Measurements from ENCODE around the gene KRT40. TPM values are rescaled to one million over a fixed set of nuclear protein-coding genes. Genes with fewer than 3 reads are reported as not detected.

Gene KRT40
- total RNA-seq, 2 donors from 2014 or later, result 1.6 TPM; not detected in 1

DNA sequence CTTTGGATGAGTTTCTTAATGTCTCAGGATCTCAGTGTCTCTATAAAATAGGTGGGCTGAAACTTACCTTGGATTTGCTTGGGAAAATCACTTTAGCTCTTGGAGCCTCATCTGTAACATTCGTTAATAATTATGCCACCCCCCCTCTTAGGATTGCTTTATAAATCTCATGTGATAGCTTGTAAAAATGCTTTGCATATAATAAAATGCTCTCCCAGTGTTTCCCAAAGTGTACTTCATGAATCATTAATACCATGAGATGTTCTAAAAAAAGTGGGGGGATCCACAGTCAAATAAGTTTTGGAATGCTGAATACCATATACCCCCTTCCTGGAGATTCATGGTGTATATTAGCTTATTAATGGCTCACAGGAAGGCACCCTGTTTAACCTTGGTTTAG, 22.5 kb downstream of the KRT40 start:
- H3K9me3 ChIP-seq, result no peaks in the 10 kb centered on the region
- no peak for DNase-seq
- H3K36me3 ChIP-seq (replicated peaks in 1 of 2; ENCODE audit: insufficient read depth in 1 of 2, low read depth in 2 of 2), result no peaks in the 10 kb centered on the region
- H3K27me3 ChIP-seq, result no peaks in the 10 kb centered on the region
- H3K27ac ChIP-seq, result peak overlapping the region in 3 of 4 donors; percentile 29 to 69 (median 68)
- peaks cover 29% of the 10 kb centered on the region for H3K4me1 ChIP-seq
- TF ChIP-seq POLR2A (IDR thresholded peaks at IDR 0.05), result no peak
- TF ChIP-seq, protein P1, sequence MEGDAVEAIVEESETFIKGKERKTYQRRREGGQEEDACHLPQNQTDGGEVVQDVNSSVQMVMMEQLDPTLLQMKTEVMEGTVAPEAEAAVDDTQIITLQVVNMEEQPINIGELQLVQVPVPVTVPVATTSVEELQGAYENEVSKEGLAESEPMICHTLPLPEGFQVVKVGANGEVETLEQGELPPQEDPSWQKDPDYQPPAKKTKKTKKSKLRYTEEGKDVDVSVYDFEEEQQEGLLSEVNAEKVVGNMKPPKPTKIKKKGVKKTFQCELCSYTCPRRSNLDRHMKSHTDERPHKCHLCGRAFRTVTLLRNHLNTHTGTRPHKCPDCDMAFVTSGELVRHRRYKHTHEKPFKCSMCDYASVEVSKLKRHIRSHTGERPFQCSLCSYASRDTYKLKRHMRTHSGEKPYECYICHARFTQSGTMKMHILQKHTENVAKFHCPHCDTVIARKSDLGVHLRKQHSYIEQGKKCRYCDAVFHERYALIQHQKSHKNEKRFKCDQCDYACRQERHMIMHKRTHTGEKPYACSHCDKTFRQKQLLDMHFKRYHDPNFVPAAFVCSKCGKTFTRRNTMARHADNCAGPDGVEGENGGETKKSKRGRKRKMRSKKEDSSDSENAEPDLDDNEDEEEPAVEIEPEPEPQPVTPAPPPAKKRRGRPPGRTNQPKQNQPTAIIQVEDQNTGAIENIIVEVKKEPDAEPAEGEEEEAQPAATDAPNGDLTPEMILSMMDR (IDR thresholded peaks at IDR 0.05), result no peak
- no peak overlapping the region for H3K4me3 ChIP-seq
- ATAC-seq, result peak; percentile 38
- 40 to 44% methylated on average over 1 of the region's 1 CpG for WGBS, 2 donors
- intact Hi-C loops (cut with DNase I), result no loop called here

DNA sequence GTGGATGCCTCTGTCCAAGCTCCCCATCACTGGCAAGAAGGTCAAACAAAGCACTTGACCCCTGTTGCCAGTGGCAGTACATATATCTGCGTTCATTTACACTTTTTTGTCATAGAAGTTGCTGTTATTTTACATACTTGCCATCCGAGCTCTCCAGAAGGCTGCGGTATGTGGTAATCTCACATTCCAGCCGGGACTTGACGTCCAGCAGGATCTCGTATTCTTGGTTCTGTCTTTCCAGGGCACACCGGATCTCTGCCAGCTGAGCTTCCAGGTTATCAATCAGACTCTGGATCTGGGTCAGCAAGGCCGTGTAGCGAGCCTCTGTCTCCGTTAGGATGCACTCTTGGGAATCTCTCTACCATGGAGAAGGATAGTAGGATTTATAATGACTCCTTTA, 24.0 kb downstream of the KRT40 start:
- no peak for TF ChIP-seq POLR2A (IDR thresholded peaks at IDR 0.05)
- TF ChIP-seq, protein P1 (IDR thresholded peaks at IDR 0.05), result no peak
- intact Hi-C loops (cut with DNase I), result no loop called here
- Histone ChIP-seq H3K4me3 (no peak overlapping the region), H3K36me3 (replicated peaks in 1 of 2; ENCODE audit: insufficient read depth in 1 of 2, low read depth in 2 of 2) (no peaks in the 10 kb centered on the region), H3K4me1 (peaks cover 33% of the 10 kb centered on the region), H3K27ac (peak overlapping the region in 3 of 4 donors; percentile 29 to 69 (median 68)), H3K27me3 (no peaks in the 10 kb centered on the region), H3K9me3 (no peaks in the 10 kb centered on the region)
- DNase-seq (peak in 3 of 4 donors; percentile 17 to 52 (median 24)), ATAC-seq (no peak)
- 35 to 59% methylated on average over 10 of the region's 10 CpGs for WGBS, 2 donors

DNA sequence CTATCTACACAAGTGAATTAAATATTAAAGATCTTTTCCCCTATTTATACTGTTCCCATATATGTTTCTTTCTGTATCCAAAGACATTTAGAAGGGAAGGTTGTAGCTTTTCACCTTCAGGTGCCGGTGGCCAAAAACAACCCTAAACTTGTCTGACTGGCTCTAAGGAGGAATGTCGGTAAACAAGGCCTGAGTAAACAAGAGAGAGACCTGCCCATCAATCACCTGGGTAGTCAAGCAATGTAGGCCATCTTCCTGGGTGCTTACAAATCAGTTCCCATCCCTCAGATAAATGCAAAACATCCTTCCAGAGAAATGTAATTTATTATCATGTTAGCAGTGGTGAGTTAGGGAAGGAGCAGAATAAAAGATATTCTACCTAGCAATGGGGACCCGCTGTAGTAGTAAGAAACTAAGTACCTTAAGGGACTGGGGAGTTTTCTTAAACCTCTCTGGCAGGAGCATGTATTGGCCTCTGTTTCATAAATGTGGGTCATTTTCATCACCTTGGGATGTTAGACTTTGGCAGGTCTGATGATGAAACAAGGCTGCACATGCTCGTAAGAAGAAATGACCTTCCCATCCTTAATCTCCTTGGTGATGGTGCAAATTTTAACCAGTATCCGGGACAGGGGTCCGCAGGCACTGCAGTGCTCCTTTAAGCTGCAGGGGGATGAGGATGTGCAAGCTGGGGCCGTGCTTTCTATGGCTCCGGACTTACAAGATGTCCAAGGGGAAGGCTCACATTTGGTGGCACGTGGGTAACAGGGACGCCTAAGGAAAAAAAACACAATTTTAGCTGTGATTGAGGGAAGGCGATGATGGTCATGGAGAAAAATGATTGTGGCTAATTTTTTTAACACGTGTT, 25.8 kb downstream of the KRT40 start:
- no peaks in the 10 kb centered on the region for H3K27me3 ChIP-seq
- ATAC-seq (peak; percentile 30), DNase-seq (peak in 3 of 4 donors; percentile 14 to 35 (median 25))
- TF ChIP-seq, protein P1 (IDR thresholded peaks at IDR 0.05), result no peak
- TF ChIP-seq POLR2A (IDR thresholded peaks at IDR 0.05), result no peak
- no peak overlapping the region for H3K4me3 ChIP-seq
- H3K36me3 ChIP-seq (replicated peaks in 1 of 2; ENCODE audit: insufficient read depth in 1 of 2, low read depth in 2 of 2), result no peaks in the 10 kb centered on the region
- intact Hi-C loops (cut with DNase I), result no loop called here
- no peaks in the 10 kb centered on the region for H3K9me3 ChIP-seq
- peaks cover 35% of the 10 kb centered on the region for H3K4me1 ChIP-seq
- WGBS, 2 donors, result 56 to 61% methylated on average over 12 of the region's 12 CpGs
- H3K27ac ChIP-seq, result peak overlapping the region in 3 of 4 donors; percentile 53 to 69 (median 53)

DNA sequence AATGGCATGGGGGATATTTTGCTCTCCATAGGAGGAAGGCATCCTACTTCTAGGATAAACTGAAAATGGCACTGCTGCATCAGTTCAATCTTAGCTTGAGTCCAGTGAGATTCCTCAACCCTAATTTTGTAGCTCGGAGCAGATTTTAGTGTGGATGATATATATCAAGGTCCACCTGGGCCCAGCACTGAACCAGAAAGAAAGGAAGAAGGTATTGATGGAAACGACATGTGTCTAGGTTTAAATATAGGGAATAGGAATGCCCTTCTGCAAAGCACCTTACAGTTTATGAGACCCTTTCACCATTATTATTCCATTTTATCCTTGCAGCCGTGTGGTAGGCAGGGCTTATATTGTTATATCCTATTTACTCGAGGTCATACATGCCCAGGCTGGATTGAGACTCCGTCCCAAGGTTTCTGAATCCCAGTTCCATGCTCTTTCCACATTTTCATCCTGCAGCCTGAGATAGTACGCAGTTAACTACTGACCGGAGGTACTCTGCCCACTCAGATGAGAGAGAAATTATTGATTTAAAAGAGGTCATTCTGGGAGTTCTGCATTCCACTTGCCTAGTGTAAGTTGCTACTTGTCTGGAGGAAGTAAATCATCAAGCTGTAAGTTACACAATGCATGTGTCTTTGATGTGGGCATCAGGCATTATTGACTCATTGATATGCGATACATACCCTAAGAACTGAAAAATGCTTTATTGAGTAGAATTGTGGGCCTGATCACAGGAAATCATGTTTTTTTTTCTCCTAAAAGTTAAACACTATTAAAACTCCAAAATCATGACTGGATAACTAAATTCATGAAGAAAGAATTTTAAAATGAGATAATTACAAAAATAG, 27.5 kb downstream of the KRT40 start:
- DNase-seq (peak in 1 of 4 donors; percentile 26), ATAC-seq (peak; percentile 86)
- WGBS, 2 donors, result 49 to 56% methylated on average over 8 of the region's 8 CpGs
- no peaks in the 10 kb centered on the region for H3K9me3 ChIP-seq
- intact Hi-C loops (cut with DNase I), result no loop called here
- H3K4me3 ChIP-seq, result no peak overlapping the region
- peak in 1 of 3 donors; percentile 13 for TF ChIP-seq POLR2A (IDR thresholded peaks at IDR 0.05)
- TF ChIP-seq, protein P1 (IDR thresholded peaks at IDR 0.05), result no peak
- no peaks in the 10 kb centered on the region for H3K36me3 ChIP-seq (replicated peaks in 1 of 2; ENCODE audit: insufficient read depth in 1 of 2, low read depth in 2 of 2)
- peak overlapping the region; percentile 37 to 69 (median 53) for H3K27ac ChIP-seq
- peaks cover 36% of the 10 kb centered on the region for H3K4me1 ChIP-seq
- no peaks in the 10 kb centered on the region for H3K27me3 ChIP-seq
